Activated CD8-positive, alpha-beta memory T cell treated with anti-CD3 and anti-CD28 coated beads, Interleukin-2, amount 50 U/mL, for 4 hours (primary cell): ENCODE data around the gene SYVN1.
"Not testable (repeated sequence)": the region's sequence is repeated elsewhere in the genome, so short reads cannot be mapped to it uniquely, and the experiment has no call there.

Source experiments
- DNase-seq: peaks from one replicate; pipeline ENCODE4 v3.0.0-alpha.2; 2020

SYVN1 gene

DNA sequence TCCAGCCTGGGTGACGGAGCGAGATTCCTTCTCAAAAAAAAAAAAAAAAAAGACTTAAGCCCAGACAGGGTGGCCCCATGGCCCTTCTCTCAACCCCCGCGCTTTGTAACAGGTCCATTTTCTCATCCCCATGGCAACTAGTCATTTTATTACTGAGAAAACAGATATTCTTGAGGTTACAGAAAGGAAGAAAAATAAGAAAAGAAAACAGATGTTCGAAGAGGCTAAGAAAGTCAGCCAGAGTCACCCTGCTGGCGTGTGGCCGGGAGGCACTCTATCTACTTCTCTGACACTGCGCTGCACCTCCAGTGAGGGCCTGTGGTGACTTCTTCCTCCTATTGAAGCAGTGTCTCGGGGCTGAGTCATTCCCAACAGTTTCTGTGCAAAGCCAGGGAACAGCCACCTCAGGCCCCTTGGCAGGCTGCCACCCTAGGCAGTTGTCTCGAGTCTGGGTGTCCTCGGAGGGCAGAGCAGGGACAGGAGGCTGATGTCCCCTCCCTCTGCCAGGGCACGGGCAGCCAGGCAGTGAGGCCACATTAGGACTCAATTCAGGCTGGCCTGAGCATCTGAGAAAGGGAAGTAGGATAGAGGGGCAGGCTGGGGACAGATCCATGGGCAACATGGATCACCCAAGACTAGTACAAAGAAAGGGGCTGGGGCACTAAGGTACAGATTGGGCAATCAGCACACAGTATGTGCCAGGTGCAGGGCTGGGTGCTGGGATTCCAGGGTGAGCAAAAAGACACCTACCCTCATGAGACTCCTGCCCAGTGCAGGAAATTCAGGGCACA is 16.4 kb upstream of the SYVN1 start:
- DNase-seq, result no peak

DNA sequence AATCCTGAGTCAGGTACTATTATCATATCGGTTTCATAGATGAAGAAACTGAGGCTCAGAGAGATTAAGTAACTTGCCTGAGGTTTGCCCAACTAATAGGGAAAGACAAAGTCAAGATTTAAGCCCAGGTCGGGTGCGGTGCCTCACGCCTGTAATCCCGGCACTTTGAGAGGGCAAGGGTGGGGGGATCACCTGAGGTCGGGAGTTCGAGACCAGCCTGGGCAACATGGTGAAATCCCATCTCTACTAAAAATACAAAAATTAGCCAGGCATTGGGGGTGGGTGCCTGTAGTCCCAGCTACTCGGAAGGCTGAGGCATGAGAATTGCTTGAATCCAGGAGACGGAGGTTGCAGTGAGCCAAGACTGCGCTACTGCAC is 15.8 kb upstream of the SYVN1 start:
- not testable (repeated sequence) for DNase-seq

DNA sequence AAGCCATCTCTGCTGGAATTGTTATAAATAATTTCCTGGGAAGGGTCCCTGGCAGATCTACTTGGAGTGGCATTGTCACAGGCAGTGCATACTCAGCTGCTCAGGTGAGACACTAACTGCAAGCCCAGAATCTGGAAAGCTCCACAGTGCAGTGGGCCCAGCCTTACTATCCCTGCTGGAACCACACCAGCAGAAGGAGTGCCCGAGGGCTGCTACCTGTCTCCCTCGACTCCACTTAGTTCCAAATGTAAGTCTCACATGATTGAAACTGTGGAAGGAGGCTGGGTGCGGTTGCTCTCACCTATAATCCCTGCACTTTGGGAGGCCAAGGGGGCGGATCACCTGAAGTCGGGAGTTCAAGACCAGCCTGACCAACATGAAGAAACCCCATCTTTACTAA is 14.3 kb upstream of the SYVN1 start:
- DNase-seq, result no peak

DNA sequence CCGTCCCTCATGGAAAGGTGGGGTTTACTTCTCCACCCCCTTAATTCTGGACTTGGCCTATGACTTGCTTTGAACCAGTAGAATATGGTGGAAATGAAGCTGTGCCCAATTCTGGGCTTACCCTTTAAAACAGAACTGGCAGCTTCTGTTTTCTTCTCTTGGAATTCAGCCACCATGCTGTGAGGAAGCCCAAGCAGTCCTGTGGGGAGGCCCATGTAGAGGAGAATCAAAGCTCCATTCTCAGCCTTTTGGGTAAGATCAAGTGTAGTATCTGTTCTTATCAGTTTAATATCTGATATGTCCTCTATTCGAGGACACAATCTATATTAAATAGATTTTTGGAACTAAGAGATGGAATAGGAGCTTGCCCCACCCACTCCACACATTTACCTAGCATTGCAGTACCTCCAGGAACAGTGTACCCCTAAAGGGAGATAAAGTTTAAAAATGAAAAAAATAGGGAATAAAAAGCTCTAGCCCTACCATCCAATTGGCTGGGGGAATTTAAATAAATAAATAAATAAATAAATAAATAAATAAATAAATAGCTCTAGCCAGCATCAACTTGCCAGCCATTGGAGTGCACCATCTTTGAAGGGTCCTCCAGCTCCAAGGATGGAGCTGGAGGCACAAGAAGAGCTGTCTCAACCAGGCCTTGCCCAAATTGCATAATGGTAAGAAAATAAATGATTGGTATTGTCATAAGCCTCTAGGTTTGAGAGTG is 13.2 kb upstream of the SYVN1 start:
- no peak for DNase-seq

DNA sequence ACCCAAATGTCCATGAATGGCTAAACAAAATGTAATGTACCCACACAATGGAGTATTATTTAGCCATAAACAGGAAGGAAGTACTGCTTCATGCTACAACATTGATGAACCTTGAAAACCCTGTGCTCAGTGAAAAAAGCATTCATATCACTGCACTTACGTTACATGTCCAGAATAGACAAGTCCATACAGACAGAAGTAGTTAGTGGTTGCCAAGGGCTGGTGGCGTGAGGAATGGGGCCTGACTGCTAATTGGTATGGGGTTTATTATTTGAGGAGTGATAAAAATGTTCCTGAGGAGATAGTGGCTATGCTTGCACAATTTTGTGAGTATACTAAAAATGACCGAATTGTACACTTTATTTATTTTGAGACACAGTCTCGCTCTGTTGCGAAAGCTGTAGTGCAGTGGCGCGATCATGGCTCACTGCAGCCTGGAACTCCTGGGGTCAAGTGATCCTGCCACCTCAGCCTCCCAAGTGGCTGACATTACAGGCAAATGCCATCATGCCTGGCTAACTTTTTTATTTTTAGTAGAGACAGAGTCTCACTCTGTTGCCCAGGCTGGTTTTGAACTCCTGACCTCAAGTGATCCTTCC is 7.7 kb upstream of the SYVN1 start:
- DNase-seq, result no peak

DNA sequence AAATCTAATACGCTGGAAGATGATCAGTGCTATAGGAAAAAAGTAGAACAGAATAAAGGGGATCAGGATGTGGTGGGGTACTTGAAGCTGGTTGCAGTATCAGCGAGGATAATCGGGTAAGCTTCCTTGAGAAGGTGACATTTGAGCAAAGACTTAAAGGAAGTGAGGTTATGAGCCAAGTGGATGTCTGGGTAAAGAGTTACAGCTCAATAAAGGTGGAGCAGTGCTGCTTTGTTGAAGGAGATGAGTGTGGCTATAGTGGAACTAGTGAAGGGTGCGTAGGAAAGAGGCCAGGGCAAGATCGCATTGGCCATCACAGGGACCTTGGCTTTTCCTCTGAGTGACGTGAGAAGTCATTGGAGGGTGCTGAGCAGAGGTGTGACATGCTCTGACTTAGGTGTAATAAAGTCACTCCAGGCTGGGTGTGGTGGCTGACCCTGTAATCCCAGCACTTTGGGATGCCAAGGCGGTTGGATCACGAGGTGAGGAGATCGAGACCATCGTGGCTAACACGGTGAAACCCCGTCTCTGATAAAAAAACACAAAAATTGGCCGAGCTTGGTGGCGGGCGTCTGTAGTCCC is 2.3 kb upstream of the SYVN1 start:
- DNase-seq, result no peak

DNA sequence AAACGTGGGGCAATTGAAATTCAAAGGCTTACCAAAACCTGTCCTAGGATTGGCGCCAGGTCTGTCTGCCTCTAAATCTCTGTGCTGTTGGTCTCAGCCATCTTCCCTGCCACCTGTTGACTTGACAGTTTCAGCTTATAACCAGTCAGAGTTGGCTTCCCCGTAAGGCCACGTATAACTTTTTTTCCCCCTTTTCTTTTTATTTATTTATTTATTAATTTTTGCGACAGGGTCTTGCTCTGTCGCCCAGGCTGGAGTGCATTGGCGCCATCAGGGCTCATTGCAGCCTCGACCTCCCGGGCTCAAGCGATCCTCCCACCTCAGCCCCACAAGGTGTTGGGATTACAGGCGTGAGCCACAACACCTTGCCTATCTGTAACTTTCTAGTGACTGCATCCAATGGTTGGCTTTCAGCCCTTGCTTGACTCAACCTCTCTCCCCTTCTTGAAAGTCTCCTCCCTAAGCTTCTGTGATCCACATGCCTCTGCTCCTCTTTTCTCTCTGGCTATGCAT is 1.4 kb upstream of the SYVN1 start:
- no peak for DNase-seq

DNA sequence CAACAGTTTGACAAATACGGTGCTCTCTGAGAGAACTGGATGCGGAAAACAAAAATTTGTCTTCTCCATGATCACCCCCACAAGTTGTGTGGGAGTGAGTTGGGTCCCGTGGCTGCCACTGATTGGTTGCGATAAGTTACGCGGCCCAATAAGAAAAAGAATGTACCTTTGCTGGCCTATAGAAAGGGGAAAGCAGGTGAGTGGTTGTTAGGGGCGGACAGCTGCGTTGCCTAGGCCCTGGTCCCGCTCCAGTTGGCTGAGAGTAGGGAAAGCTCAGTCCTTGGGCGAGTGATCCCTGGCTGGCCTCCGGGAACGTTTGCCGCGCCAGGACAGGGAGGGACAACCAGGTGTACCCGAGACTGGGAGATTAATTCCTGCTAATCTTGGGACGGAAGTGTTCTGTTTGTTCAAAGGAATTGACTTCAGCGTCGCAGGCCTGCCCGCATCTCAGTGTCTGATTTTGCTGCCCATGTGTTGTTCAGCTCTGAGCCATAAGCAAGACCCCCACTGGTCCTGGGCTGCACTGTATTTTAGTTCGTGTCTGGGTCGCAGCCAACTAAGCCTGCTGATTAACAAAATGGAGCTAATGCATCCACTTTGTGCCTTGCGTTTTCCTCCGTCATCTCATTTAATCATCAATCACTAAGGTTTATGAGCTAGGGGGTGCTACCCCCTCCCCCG is 773 bp upstream of the SYVN1 start:
- DNase-seq, result peak; percentile 78

DNA sequence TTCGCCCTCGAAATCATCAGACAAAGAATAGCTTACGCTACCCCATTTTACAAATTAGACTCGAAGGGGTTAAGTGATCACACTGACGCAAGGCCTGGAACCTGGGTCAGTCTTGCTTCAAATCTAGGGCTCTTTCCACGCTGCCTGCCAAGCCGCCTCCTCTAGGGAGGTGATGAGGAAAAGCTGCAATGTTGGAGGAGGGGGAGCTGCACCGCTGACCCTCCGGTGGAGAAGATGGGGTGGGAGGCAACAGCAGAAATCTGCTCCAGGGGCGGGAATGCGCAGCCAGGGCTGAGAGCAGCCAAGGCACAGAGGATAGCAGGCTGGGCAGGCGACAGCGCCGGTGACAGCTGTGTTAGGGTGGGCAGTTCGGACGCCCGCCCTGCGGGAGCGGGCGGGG is 595 bp downstream of the SYVN1 start:
- DNase-seq, result no peak

DNA sequence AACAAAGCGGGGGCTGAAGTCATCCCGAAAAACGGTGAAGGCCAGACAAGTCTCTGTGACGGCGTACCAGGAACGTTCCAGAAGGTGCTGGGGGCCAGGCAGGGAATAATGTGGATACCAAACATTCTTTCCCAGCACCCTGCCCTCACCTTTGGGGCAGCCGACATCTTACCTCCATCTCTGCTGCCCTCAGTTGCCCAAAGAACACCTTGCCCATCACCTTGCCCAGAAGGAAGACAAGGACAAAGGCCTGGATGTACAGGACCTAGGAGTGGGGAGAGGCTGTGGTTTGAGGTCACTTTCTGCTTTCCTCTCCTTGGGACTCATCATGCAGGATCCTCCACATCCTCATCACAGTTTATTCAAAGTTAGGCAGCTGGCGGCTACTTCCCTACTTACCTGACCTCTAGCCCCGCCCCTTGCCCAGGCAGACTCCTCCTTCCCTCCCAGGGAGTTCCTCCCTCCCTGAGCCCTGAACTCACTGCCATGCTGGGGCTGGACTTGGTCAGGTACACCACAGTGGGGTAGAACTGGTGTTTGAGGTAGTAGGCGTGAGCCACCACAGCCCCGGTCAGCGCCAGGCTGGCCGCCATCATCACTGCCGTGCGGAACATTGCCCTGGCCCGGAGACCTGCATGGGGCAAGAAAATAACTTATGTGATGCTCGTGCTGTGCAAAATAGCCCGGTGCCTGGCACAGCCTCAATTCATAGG is 1.2 kb downstream of the SYVN1 start:
- DNase-seq, result no peak

DNA sequence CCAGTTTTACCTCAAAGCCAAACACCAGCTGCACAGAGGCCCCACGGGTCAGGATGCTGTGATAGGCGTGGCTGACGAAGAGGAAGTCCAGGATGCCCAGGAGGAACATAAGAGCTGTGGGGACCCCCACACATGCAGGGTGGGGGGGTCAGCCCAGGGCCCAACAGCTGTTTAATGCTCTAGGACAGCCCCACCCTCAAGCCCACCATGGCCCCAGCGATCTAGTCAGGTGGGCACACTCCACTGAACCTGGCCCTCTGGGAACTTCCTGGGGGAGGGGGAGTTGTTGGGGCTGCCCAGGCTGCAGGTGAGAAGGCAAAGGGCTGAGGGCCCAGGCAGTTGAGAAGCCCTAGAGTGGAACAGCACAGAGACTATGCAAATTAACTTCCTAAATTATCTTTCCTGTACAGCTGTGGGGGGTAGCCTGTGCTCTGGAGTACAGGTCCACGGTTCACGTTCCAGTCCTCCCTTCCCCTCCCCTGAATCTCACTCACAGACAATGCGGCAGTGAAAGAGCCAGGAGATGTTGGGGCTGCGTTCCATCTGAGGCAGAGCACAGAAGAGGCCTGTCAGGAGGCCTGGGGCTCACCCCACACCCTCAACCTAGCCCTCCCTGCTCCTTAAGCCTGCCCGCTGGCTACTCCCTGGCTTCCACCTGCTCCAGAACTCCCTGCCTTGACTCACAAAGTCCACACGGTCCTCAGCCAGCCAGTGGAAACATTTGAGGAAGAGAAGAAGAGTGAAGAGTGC is 1.9 kb downstream of the SYVN1 start:
- no peak for DNase-seq

DNA sequence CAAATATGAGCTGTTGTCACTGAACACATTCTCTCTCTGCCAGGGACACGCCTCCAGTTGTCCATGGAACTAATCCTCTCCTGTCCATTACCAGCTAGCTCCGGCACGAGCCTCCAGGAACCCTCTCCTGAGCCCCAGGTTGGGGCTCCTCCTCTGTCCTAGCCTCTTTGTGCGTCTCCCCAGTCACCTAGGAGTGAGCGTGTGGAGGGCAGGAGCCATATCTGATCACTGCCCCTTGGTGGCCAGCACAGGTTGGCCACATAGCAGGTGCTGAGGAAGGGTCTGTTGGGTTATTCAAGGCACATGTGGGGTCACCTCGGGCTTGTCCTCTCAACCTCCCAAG is 2.5 kb downstream of the SYVN1 start:
- DNase-seq, result no peak

DNA sequence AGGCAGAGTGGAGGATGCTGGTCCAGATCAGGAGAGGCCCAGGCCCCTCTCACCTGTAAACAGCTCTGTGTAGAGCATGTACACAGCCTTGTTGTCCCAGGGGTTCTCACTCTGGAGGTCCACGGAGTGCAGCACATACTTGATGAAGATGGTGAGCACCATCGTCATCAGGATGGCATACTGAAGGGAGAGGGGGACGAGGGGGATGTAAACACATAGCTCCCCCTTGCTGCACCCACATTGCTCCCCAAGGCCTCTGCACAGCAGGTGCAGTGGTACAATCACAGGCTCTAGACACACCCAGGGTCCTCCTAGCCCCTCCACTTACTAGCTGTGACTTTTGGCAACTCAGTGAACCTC is 2.9 kb downstream of the SYVN1 start:
- no peak for DNase-seq

DNA sequence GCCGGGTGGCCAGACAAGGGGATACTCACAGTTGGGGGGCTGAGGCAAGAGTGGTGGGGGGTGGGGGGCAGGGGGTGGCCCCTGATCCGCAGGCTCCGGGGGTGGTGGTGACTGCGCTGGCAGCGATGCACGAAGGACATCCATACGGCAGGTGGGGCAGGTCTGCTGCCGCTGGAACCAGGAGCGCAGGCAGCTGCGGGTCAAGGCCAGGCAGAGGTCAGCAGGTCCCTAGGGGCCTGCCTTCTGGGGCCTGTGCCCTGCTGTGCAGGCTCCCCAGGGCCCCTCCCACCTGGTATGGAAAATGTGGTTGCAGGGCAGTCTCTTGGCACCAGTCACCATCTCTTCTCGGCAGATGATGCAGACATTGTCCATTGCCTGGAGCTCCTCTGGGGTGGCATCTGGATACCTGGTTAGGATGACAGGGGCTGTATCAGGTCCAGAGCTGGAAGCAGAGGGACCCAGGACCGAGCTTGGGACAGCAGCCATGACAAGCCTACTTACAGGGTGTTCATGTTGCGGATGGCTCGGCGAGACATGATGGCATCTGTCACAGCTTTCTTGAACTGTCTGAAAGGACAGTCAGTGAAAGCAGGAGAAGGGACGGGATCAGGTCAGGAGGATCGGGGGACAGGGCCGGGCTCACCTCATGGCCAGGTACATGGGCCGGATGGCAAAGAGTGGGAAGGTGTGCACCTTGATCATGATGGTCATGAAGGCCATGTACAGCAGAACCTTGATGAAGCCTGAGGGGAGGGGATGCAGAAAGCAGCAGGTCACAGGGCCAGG is 3.5 kb downstream of the SYVN1 start:
- no peak for DNase-seq

DNA sequence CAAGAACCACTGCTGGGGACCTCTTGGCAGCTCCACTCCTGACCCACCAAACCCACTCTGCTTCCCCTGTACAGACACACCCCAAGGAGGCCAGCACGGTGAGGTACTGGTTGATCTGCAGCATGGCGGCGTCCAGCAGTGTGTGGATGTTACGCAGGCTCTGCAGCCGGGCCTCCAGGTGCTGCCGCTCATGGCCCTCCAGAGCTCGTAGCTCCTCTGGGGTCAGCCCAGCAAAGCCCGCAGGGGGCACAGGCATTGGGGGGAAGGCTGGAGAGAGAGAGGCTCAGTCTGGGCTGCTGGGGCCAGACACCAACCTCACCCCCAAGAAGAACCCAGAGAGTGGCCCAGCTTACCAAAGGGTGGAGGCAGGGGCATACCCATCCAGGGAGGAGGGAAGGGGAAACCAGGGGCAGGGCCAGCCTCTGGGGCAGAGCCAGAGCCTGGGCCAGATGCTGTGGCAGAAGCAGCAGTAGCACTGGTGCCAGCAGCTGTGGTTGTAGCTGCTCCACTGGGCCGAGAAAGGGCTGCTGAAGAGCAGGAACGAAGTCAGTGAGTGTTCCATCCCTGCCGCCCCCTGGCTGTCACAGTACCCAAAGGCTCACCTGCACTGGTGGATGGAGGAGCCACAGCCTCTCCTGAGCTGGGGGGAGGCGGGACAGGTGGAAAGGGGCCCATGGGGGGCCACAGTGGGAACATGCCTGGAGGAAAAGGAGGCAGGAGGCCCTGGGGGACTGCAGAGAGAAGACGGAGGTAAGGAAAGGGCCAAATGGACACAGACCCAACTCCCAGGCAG is 4.5 kb downstream of the SYVN1 start:
- no peak for DNase-seq

DNA sequence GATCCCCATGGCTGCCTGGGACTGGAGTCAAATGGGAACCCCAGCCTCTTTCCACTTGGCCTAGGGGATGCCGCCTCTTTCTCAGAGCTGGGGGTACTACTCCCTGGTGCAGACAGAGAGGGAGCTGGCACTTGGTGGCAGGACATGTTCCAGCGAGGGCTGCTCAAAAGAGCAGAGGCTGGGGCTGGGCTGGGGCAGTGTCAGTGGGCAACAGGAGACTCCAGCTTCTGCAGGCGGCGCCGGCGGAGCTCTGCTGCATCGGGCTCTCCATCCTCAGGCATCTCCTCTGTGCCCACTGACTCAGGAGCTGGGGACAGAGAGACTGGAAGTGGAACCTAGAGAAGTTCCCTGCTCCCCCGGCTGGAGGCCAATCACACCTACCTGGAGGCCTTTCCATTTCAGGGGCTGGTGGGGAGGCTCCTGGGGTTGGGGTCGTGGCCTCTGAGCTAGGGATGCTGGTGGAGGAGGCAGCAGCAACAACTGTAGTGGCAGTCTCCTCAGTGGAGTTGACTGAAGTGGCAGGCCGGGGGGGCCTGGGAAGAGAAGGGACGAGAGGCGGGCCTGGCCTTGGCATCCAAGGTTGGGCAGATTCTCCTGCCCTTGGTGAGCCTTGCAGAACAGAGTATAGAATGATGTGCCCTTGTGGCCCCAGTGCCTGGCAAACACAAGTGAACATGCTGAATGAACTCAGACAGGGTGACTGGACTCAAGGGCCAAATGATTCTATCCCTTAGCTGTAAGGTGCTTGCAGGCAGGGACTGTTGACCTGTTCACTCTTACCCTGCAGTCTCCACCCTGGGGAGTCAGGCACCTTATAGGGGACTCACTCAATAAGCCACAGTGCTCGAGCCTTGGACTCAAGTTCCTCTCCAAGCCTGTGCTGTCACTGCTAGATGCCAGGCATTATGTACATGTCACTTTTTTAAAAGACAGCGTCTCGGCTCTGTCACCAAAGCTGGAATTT is 5.9 kb downstream of the SYVN1 start:
- DNase-seq, result no peak

DNA sequence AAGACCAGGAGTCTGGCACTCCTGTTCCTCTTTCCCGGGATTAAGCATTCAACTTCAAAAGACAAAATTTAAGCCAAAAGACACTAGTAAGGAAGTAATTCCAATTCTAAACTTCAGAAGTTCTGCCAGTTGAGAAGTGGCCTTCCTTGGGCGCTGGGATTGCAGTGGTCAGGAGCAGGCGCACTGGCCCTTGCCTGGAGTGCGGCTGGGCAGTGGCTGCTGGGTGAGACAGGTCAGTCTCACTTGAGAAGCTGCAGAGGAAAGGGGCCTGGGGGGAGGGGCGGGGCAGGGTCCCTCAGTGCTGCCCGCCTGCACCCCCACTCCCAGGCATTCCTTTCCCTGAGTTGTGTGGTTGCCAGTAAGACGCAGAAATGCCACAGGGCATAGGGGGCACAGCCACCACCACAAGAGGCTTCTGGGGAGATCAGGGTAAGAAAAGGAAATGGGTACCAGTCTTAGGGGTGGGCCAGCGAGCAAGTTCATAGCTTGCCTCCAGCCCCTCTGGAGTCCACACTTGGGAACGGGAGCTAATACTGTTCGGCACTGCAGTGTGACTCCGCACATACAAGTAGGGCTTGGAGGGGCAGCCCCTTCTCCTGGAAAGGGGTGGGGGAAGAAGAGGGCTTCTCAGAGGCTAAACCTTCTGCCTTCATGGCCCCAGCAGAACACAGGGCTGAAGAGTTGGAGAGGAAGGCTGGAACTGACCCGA is 6.7 kb downstream of the SYVN1 start:
- DNase-seq, result no peak

DNA sequence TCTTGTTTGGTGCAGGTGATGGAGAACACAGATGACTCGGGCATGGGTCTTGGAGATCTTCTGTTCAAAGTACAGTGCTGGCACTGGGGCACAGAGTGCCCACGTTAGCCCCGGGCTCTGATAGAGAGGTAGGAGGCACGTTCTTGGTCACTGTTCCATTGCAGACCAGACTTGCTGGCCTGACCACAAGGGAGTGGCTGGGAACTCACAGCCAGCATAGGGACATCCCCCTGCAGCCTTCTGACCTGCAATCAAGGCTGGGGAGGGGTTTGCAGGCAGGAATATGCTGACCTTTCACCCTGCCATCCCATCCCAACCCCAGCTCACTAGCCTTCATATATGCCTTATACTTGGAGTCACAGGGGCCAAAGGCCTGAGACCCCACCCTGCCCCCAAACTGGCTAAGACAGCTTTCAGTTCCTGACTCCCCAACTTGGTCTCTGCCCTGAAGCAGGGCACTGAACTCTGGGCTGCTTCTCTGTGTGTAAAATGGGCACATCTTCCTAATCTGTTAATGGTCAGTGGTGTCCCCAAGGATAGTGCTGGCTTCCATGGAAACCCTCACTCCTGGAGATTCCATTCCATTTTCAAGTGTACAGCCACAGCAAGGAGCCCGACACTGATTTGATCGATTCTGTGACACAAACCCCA is 7.6 kb downstream of the SYVN1 start:
- DNase-seq, result no peak
